ENCODE results near the gene TRAP1.
"Not testable (repeated sequence)": the region's sequence is repeated elsewhere in the genome, so short reads cannot be mapped to it uniquely, and the experiment has no call there.

Gene TRAP1

DNA sequence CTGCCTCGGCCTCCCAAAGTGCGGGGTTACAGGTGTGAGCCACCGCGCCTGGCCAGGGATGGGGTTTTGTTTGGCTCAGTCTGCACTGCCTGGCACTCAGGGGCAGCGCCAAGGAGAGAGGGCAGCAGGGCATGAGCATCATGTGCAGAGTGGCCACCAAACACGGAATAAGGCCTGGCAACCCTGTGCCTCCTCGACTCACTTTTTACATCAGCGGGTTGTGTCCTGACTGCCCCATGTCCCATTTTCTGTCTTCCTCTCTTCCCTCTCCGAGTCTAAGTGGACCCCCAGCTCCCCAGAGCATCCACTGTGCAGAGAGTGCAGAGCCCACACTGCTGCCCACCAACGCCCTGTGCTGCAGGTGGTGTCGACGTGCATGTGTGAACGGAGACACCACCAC lies 18.2 kb upstream of the TRAP1 start:
- DNase-seq = no peak

DNA sequence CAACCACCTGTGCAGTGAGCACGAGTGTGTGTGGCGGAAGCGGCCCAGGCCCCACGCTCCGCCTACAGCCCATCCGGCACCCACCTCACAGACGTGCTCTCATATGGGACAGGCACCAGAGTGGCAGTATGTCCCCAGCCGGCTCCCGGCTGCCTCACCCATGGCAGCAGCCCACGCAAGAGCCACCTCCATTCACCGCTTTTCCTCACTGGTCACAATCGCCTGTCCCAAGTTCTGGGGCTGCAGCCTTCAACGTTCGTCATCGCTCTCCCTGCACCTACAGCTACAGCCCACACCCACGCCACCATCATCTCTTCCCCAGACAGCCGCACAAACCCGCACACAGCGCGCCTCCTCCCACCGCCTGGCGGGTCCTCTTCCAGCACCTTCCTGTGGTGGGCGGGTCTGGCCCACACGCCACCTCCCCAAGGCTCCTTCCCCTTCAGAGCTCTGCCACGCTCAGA lies 17.5 kb upstream of the TRAP1 start:
- no peak for DNase-seq

DNA sequence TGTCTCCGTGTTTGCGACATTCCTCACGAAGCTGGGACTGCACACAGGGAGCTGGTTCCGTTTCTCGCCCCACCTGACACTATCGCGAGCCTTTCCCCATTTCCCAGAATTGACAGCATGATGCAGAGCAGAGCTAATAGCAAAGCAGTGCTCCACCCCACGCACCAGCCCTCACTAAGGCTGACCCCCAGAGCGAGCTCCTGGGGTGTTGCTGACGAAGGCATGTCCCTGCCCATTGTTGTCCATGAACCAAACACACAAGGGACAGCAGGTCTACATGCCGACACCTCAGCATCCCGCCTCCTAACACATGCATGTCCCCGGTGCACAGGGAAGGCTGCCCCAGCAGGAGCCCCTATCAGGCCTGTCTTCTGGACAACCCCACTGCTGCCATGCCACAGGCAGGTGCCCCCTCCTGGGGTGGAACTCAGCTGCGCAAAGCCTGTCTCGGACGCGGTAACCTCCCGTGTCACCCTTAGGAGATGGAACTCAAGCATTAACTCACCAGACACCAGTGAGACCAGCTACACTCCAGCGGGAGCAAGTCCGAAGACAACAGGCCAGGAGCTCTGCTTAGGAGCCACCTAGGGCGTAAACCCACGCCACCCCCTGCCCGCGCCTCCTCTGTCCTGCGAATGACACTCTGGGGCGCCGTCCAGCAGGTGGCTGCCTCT lies 16.9 kb upstream of the TRAP1 start:
- no peak for DNase-seq

DNA sequence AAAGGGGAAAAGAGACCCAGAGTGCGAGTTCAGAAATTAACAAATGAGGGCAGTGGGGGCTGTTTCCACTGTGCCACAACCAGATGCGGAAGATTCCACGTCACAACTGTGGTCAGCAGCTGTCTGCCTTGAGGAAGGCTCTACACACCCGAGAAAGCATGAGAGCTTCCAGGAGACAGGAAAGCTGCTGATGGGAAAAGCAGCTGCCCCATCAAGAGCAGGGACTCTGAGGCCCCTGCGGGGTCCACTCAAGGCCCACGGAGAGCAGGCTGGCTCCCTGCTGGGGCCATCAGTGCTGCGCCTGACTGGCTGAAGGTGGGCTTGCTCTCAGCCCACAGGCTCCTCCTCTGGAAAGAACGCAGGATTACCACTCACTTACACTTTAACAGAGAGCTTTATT lies 14.8 kb upstream of the TRAP1 start:
- no peak for DNase-seq

DNA sequence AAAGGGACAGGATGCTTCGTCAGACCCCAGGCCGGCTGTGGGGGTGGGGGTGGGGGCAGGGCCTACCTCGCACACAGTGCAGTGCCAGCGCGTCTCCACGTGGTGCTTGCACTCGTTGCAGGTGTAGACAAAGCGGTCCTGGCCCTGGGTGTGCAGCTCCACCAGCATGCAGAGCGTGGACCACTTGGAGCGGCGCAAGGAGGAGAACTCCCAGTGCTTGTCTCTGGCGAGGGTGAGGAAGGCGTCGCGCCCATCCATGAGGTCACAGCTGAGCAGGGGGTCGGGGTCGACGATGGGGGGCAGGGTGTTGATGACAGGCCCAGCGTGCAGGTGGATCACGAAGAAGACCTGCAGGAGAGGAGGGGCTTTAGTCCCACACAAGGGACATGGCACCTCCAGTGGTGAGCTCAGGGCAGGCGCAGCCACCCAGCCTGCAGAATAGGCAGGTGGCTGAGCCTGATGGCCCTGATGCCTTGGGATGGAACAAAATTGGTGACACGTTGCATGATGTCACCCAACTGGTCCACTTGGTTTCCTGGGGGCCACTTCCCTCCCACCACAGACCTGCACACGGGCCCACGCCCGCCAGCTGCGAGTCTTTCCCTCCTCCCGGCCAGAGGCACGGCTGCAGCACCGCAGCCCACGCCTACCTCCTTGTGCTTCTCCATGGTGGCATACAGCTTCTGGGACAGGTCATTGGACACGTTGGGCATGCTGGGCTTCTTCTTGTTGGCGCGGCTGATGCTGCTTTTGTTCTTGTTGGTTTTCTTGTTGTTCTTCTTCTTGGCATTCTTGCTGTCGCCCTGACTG lies 14.0 kb upstream of the TRAP1 start:
- DNase-seq = no peak

DNA sequence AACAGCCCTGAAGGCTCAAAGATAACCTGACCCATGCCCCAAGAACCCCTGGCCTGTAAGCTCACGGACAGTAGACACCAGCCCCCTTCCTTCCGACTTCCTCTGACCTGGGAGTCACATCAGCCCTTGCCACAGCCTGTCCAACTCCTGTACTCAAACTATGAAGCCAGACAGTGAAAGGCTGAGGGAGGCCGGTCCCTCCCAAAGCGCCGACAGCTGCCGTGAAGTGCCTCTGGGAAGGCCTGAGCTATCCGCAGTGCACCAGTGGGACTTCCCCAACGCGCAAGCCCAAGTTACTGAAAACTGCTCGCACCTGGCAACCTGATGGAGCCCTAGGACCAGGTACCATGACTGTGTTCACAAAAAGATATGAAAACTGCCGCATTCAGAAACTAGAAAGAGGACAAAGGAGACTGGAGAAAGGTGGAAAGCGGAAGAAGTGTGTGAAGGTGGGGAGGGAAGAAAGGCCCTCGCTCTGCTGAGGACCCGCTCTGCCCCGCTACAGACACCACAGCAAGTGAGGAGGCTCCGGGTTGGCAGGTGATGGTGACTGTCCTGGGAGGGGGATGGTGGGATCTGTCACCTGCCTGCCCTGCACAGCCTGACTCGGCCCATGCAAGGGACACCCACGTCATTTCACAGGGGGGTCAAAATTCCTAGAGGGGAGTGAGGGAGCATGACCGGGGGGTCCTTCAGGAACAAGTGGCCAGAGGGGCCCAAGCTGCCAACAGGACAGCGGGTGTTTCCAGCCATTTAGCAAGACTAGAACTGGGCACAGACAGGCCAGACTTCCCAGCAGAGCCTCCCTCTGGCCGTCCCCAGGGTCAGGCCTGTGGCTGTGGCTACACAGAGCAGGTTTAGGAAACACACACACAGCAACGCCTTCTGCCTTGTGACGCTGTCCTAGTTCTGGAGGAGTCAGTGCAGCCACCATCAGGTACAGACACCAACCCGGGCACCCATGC lies 13.1 kb upstream of the TRAP1 start:
- DNase-seq = no peak

DNA sequence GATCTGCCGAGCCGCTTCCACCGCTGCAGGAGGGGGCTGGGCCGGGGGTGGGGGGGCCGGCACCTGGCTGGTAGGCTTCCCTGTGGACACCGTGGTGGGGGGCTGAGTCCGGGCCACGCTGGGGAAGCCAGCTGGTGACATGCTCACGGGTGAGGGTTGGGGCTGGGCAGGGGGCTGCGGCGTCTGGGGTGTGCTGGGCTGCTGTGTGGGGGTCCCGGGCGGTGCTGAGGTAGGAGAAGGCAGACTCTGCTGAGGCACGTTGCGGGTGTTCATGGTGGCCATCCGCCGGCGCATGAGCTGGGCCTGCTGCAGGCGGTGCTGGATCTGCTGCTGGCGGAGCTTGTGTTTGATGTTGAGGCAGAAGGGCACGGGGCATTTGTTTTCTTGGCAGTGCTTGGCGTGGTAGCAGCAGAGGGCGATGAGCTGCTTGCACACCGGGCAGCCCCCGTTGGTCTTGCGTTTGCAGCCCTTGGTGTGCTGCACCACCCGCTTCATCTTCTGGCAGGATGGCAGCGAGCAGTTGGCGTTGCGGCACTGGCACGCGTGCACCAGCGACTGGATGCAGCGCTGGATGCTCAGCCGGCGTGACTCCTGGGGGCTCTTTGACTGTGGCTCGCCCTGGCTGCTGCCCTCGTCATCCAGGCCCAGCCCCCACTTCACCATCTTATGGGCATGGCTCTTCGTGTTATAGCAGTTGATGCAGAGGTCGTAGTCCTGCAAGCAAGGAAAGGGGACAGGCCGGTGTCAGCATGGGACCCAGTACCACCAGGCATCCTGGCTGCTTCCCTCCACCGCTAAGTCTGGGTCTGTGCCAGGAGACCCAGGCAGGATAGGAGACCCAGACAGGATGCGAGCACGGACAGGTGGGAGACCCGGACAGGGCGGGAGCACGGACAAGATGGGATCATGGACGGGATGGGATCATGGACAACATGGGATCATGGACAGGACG lies 12.1 kb upstream of the TRAP1 start:
- no peak for DNase-seq

DNA sequence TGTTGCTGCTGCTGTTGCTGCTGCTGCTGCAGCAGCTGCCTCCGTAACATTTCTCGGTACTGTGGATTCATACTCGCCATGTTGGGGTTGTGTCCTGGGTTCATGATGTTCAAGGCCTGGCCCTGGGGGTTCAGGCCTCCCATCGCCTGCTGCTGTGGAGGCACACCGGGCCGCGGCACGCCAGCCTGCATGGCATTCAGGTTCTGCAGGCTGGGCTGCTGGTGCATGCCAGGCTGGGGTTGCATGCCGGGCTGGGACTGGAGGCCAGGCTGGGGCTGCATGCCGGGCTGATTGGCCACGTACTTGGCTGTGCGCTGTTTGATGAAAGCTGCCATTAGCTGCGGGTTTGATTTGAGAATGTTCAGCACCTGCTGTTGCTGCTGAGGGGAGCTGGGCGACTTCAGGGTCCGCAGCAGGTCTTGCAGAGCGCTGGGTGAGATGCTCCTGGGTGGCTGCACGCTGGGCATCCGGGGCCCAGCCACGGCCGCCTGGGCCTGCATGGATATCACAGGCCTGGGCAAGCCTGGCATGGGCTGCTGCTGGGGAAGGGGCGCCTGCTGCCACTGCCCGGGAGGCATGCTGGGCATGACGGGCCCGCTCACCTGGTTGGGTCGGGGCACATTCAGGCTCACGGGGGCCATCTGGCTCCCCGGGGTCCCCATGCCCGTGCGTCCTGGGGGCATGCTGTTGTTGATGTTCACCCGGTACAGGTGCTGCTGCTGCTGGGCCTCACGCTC lies 11.3 kb upstream of the TRAP1 start:
- no peak for DNase-seq

DNA sequence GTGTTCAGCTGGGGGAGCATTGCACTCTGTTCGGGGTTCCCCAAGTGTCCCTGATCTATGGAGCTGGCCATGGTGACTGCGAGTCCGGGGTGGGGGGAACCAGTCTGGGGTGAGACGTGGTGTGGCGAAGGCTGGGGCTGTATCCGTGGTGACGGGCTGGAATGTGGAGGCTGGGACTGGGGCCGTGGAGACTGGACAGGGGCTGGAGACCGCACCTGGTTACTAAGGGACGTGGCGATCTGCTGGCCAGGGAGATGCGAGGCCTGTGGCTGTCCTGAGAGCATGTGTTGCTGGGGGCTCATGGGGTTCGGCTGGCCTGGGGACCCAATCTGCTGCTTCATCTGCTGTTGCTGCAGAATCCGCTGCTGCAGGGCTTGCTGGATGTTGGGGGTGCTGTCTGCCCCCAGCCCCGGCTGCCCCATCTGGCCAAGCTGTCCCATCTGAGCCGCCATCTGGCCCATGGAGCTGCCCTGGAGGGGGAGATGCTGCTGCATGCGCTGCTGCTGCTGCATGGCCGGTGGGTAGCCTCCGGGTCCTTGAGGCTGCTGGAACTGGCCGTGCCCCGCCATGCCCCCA lies 10.6 kb upstream of the TRAP1 start:
- DNase-seq = no peak

DNA sequence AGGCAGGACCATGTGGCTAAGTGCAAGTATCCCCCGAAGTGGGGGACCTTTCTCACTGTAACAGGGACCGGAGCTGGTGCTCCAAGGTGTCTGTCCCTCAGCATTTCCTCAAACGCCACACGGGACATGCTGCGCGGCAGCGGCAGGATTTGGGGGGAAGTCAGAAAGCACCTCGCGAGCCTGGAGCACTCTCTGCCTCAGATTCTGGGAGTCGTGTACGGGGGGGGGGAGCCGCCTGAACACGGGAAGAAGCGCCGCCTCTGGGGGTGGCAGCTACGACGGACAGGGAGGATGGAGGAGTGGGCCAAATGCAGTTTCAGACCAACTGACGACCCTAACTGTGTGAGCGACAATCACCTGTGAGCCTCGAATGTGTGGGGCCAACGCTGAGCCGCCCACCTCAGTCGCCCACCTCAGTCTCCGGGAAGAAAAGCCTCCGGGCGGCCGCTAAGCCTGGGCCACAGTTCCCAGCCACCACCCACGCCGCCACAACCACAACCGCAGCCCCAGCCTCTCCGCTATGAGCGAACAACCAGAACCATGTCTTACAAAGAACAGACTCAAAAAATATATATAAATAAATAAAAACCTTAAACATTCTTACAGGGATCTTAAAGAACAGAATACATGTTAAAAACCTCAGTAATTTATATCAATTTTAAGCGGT lies 8.8 kb upstream of the TRAP1 start:
- no peak for DNase-seq

DNA sequence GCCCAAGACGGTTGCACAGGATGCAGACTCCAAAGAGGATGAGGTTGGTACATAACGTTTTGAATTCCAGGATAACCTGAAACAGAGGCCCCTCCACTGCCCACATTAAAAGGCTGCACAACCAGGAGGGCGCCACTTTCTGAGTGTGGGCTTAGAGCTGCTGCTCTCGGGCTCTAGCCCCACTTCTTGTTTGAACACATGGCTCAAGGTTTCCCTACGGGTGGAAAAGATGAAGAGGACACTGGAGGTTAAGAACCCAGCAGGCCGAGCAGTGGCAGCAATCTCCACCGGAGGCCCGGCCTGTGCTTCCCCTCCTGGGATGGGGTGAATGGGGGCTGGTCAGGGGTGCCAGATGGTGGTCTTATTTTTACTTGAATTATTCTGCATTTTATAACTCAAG lies 8.0 kb upstream of the TRAP1 start:
- DNase-seq = no peak

DNA sequence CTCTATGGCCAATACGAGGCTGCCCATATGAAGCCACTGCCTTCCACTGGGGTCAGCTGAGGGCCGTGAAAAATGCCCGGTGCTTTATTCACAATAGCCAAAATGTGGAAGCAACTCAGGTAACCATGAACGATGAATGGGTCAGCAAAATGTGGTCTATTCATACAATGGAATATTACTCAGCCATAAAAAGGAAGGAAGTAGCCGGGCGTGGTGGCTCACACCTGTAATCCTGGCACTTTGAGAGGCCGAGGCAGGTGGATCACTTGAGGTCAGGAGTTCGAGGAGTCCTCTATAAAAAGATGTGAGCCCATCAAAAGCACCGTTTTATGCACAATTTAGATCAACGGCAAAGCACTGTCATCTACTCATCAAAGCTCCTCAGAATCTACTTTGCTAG lies 5.2 kb upstream of the TRAP1 start:
- no peak for DNase-seq

DNA sequence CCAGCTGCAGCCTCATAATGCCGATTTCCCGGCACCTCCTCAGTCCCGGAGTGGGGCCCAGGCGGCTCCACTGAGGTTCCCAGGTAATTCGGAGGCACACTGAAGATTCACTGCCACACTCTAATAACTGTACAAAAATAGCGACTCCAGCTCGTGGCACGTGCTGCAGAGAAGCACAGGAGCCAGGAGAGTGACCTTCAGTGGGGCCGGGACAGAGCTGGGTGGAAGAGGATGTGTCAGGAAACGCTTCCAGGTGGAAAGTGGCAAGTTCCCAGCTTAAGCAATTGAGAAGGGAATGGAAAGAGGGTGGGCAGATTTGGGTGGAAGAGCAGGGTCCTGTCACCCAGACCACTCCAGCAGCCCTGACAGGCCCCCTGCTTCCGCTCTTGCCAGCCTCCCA lies 3.1 kb upstream of the TRAP1 start:
- DNase-seq = no peak

DNA sequence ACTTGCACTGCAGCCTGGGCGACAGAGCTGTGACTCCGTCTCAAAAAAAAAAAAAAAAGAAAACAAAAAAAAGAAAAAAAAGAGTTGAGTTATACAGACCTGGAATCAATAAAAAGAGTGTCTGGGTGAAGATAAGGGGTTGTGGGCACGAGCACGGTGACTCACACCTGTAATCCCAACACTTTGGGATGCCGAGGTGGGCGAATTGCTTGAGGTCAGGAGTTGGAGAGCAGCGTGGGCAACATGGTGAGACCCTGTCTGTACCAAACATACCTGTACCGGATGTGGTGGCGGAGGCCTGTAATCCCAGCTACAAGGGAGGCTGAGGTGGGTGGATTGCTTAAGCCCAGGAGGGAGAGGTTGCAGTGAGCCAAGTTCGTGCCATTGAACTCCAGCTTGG lies 1.3 kb upstream of the TRAP1 start:
- no peak for DNase-seq

DNA sequence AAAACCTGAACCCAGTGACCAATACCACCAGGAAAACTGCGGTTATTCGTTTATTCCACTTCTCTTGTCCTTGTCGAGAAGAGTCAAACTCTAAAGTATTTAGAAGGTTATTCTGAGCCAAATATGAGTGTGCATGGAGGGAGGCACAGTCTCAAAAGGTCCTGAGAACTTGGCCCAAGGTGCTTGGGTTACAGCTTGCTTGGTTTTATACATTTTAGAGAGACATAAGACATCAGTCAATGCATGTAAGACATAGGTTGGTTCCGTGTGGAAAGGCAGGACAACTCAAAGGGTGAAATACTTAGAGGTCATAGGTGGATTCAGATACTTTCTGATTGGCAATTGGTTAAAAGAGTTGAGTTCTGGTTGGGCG lies 681 bp upstream of the TRAP1 start:
- no peak for DNase-seq

DNA sequence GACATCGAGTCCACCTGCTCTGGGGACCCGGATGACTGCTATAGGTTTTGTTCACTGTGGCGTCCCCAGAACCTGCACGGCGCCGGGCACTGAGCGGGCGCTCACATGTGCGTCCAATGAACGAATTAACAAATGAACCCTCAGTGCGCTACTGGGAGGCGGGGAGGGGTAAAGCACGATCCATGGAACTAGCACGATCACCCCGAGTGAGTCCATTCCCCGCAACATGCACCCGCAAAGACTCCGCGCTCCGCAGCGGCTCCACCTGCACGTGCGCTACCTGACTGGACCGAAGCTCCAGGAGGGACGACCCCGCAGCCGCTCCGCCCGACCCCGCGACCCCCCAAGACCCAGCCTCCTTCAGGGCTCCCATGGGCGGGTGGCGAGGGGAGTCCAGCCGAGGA lies 491 bp downstream of the TRAP1 start:
- peak; percentile 30 to 31 for DNase-seq

DNA sequence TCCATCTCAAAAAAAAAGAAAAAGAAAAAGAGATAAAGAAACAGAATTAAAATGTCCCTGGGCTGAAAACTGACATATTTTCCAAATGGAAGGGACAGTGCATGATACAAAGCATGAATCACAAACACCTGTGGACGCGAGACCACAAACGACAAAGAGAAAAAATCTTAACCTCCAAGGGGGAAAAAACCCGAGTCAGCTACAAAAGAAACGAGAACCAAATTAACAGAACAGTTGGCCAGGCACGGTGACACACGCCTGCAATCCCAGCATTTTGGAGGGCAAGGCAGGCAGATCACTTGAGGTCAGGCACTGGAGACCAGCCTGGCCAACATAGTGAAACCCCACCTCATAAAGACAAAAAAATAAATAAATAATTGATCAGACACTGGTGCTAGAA lies 1.9 kb downstream of the TRAP1 start:
- no peak for DNase-seq

DNA sequence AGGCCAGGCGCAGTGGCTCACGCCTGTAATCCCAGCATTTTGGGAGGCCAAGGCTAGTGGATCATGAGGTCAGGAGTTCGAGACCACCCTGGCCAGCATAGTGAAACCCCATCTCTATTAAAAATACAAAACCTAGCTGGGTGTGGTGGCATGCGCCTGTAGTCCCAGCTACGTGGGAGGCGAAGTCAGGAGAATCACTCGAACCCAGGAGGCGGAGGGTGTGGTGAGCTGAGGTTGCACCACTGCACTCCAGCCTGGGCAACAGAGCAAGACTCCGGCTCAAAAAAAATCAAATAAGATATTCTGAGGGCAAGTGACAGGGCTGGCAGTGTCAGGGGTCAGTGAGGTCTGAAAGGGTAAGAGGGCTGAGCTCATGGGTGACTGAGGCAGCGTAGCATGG lies 2.9 kb downstream of the TRAP1 start:
- DNase-seq = not testable (repeated sequence)

DNA sequence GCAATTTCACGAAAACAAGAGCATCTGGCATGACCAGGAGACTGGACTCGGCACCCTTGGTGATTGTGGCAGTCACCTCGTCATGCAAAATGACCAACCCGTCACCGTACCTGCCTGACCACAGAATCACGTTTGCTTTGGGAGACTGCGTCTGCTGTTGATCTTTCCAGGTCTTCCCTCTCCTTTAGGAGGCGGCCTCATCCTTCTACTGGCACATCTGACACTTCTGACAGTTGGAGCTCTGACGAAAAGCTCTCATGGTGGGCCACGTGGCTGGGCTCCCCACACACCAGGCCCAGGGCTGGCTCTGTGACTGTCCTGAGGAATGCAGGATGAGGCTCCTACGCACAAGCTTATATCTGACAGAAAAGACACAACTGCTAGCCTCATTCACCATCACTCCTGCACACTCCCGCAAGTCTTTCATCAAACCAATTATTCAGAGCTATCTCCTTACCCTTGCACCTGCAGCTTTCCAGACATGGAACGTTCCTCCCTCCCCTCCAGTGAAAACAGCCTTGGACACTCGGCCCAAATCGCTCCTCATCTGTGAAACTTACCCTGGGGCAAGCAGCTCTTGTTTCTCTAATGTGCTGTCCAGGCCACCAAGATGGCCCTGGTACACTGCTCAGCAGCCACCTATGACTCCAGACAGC lies 3.6 kb downstream of the TRAP1 start:
- DNase-seq = no peak

DNA sequence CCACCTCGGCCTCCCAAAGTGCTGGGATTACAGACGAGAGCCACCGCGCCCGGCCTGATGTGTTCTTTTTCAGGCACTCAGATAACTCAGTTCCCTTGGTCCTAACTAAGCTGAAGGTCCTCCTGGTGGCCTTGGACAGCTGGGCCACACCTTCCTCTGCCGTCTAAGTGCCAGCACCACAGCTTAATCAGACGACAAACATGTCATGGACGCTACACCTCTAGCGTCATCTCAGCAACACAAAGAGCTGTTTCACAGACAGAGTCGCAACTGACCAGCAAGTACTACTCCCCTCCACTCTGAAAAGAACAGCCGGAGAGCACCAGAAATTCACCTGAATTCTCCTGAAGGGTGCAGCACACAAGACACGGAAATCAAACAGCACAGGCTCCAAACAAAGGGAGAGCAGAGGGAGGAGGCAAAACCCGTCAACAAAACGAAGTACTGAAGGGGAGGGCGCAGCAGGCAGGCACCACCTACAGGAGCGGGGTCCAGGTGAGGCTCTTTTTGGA lies 4.4 kb downstream of the TRAP1 start:
- no peak for DNase-seq
